ENCODE results near the gene ARRDC4. TPM values are rescaled to one million over a fixed set of nuclear protein-coding genes. Genes with fewer than 3 reads are reported as not detected.

The ARRDC4 gene
- total and polyA plus RNA-seq, 9 of the 15 experiments (the other 6 are each of a cell fraction or from before 2014, with no cell fraction given), result 4.3 to 16.1 (median 14.4) TPM

DNA sequence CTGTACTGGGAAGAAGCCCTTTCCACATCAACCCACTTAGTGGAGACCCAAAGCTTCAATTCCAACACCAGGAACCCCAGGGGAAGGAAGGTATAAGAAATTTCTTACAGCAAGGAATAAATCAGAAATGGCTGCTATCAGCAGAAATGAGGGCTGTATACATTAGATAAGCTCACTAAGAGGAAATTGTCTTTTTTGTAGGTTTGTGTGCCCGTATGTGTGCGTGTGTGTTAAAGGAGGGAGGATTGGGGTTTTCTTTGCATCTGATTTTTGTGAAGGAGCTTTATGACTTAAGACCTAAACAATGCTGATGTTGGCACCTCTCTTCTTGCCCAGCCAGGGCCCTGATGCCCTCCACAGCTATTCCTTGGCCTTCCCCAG lies 18.6 kb downstream of the ARRDC4 start:
- WGBS (ENCODE audit: insufficient coverage, low coverage, missing lambda C conversion rate), result 0% methylated on average over 2 of the region's 2 CpGs
- TF ChIP-seq SMARCE1 (IDR thresholded peaks at IDR 0.05) (0 out of 2 replicates have a peak, but pooled peaks have one; percentile 25), CBFA2T2 (conservative IDR thresholded peaks at IDR 0.05) (peak; percentile 37; the same call in 1 of the 2 replicates), HDAC2 (IDR thresholded peaks at IDR 0.05) (0 out of 2 replicates have a peak, but pooled peaks have one; percentile 28), TEAD4 (IDR thresholded peaks at IDR 0.05; ENCODE audit: low read length) (peak; percentile 60), TEAD4 (CRISPR knock-in tag; IDR thresholded peaks at IDR 0.05; ENCODE audit: borderline replicate concordance) (no peak), RCOR1 (IDR thresholded peaks at IDR 0.05; ENCODE audit: borderline replicate concordance in 1 of 2, low read depth in 2 of 2, low read length in 2 of 2) (peak in 1 of 2 experiments; percentile 42; a peak in 2 of 4 replicates), ARID1B (IDR thresholded peaks at IDR 0.05) (peak; percentile 78), MTA2 (IDR thresholded peaks at IDR 0.05; ENCODE audit: low read depth) (peak; percentile 37; the same call in 1 of the 2 replicates), NCOR1 (IDR thresholded peaks at IDR 0.05) (peak; percentile 33; the same call in 1 of the 2 replicates), CBFA2T3 (IDR thresholded peaks at IDR 0.05) (peak; percentile 69), TCF3 (CRISPR knock-in tag; IDR thresholded peaks at IDR 0.05) (peak; percentile 45; the same call in 1 of the 2 replicates), TAL1 (IDR thresholded peaks at IDR 0.05) (peak; percentile 61), SRF (CRISPR knock-in tag; IDR thresholded peaks at IDR 0.05) (no peak), SMARCA4 (IDR thresholded peaks at IDR 0.05) (peak; percentile 47; the same call in 1 of the 2 replicates), KDM1A (IDR thresholded peaks at IDR 0.05) (peak in 1 of 2 experiments; percentile 34; a peak in 1 of 4 replicates), SIN3B (IDR thresholded peaks at IDR 0.05; ENCODE audit: low read depth) (no peak), ZKSCAN8 (CRISPR knock-in tag; IDR thresholded peaks at IDR 0.05) (no peak)
- TF ChIP-seq, protein P1, sequence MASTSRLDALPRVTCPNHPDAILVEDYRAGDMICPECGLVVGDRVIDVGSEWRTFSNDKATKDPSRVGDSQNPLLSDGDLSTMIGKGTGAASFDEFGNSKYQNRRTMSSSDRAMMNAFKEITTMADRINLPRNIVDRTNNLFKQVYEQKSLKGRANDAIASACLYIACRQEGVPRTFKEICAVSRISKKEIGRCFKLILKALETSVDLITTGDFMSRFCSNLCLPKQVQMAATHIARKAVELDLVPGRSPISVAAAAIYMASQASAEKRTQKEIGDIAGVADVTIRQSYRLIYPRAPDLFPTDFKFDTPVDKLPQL (IDR thresholded peaks at IDR 0.05; ENCODE audit: extremely low read depth, insufficient read length), result no peak
- TF ChIP-seq, protein P2, sequence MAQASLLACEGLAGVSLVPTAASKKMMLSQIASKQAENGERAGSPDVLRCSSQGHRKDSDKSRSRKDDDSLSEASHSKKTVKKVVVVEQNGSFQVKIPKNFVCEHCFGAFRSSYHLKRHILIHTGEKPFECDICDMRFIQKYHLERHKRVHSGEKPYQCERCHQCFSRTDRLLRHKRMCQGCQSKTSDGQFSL (CRISPR knock-in tag; IDR thresholded peaks at IDR 0.05), result no peak
- TF ChIP-seq, protein P2 (tag; IDR thresholded peaks at IDR 0.05), result no peak
- TF ChIP-seq, protein P3, sequence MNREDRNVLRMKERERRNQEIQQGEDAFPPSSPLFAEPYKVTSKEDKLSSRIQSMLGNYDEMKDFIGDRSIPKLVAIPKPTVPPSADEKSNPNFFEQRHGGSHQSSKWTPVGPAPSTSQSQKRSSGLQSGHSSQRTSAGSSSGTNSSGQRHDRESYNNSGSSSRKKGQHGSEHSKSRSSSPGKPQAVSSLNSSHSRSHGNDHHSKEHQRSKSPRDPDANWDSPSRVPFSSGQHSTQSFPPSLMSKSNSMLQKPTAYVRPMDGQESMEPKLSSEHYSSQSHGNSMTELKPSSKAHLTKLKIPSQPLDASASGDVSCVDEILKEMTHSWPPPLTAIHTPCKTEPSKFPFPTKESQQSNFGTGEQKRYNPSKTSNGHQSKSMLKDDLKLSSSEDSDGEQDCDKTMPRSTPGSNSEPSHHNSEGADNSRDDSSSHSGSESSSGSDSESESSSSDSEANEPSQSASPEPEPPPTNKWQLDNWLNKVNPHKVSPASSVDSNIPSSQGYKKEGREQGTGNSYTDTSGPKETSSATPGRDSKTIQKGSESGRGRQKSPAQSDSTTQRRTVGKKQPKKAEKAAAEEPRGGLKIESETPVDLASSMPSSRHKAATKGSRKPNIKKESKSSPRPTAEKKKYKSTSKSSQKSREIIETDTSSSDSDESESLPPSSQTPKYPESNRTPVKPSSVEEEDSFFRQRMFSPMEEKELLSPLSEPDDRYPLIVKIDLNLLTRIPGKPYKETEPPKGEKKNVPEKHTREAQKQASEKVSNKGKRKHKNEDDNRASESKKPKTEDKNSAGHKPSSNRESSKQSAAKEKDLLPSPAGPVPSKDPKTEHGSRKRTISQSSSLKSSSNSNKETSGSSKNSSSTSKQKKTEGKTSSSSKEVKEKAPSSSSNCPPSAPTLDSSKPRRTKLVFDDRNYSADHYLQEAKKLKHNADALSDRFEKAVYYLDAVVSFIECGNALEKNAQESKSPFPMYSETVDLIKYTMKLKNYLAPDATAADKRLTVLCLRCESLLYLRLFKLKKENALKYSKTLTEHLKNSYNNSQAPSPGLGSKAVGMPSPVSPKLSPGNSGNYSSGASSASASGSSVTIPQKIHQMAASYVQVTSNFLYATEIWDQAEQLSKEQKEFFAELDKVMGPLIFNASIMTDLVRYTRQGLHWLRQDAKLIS (CRISPR knock-in tag; IDR thresholded peaks at IDR 0.05), result no peak

More for the DNA sequence above, 18.6 kb downstream of the ARRDC4 start:
- intact Hi-C loops (cut with micrococcal nuclease) (no loop called here), in situ Hi-C loops (cut with MboI) (no loop called here)
- no peaks in the 10 kb centered on the region for H3K9me1 ChIP-seq (ENCODE audit: control insufficient read depth, insufficient read depth, low read length)
- H3K9me3 ChIP-seq (replicated peaks; ENCODE audit: control insufficient read depth, insufficient read depth, low read depth, low read length), result no peaks in the 10 kb centered on the region
- ChIA-PET CTCF (ENCODE audit: low intra/inter-chr PET ratio) (no interaction called here), POLR2A (interaction anchor here (0.8 to 1.5 kb wide), 4 partner anchors 10 to 42 kb away, joined by 4 to 6 read pairs (median 4); no protein-coding TSS in a partner anchor)
- H4K20me1 ChIP-seq (replicated peaks; ENCODE audit: control insufficient read depth, insufficient read depth, low read length), result no peaks in the 10 kb centered on the region
- no peak overlapping the region for H2AFZ ChIP-seq (ENCODE audit: low read depth, low read length)
- ATAC-seq, result peak; percentile 31
- no peaks in the 10 kb centered on the region for H3K36me3 ChIP-seq (ENCODE audit: control insufficient read depth, insufficient read depth, low read length)
- peaks cover 0 to 8% of the 10 kb centered on the region in 2 experiments; a peak in 1 of 5 replicates for H3K27me3 ChIP-seq (ENCODE audit: control insufficient read depth in 2 of 2, insufficient read depth in 2 of 2, low read length in 2 of 2)
- BruUV-seq (replicated peaks), result no TSS peak
- no peak overlapping the region for H3K27ac ChIP-seq (ENCODE audit: extremely low read depth, low read depth, low read length)
- no peak overlapping the region for H3K4me3 ChIP-seq
- peak overlapping the region in 1 of 2 experiments; percentile 28; a peak in 1 of 4 replicates for H3K9ac ChIP-seq (ENCODE audit: insufficient read depth in 1 of 2, low read depth in 2 of 2, low read length in 2 of 2)
- DNase-seq (ENCODE audit: extremely low read depth in 1 of 4, low spot score in 3 of 4), result peak in 1 of 4 experiments; percentile 16
- no peak overlapping the region for H3K4me2 ChIP-seq (ENCODE audit: insufficient read depth, low read length)
- no peaks in the 10 kb centered on the region for H3K79me2 ChIP-seq (ENCODE audit: control insufficient read depth, insufficient read depth, low read length)
- no peak for FAIRE-seq
- peaks cover 3 to 21% of the 10 kb centered on the region in 2 experiments; a peak in 4 of 5 replicates for H3K4me1 ChIP-seq (replicated peaks in 1 of 2; ENCODE audit: control insufficient read depth in 2 of 2, insufficient read depth in 2 of 2, low read length in 2 of 2)
